ENCODE measurements around the gene MAPKAP1.

MAPKAP1 gene

GRCh38 chr9:125654121-125654520 is 52.9 kb downstream of the MAPKAP1 start:
- TF ChIP-seq TCF12 (IDR thresholded peaks at IDR 0.05; ENCODE audit: low read depth) (no peak), USF1 (IDR thresholded peaks at IDR 0.05) (no peak), NFIC (IDR thresholded peaks at IDR 0.05) (no peak), FOXM1 (IDR thresholded peaks at IDR 0.05; ENCODE audit: borderline replicate concordance, low read depth) (no peak), CEBPB (IDR thresholded peaks at IDR 0.05) (no peak), ZBTB7A (IDR thresholded peaks at IDR 0.05; ENCODE audit: low read depth) (no peak), CREB1 (IDR thresholded peaks at IDR 0.05; ENCODE audit: low read depth) (no peak), EGR1 (IDR thresholded peaks at IDR 0.05) (no peak), TAF1 (IDR thresholded peaks at IDR 0.05; ENCODE audit: low read depth) (no peak), REST (IDR thresholded peaks at IDR 0.05; ENCODE audit: low read depth) (no peak), RAD21 (IDR thresholded peaks at IDR 0.05; ENCODE audit: low read depth) (no peak)

GRCh38 chr9:125653325-125653724 is 53.7 kb downstream of the MAPKAP1 start:
- no peak for TF ChIP-seq FOXM1 (IDR thresholded peaks at IDR 0.05; ENCODE audit: borderline replicate concordance, low read depth)
- no peak for TF ChIP-seq TEAD4 (IDR thresholded peaks at IDR 0.05)
- no peak for TF ChIP-seq YY1 (IDR thresholded peaks at IDR 0.05; ENCODE audit: low read depth)
- no peak for TF ChIP-seq NFIC (IDR thresholded peaks at IDR 0.05)
- TF ChIP-seq CEBPB (IDR thresholded peaks at IDR 0.05): no peak
- no peak for TF ChIP-seq EP300 (IDR thresholded peaks at IDR 0.05; ENCODE audit: borderline replicate concordance)
- no peak for TF ChIP-seq RAD21 (IDR thresholded peaks at IDR 0.05; ENCODE audit: low read depth)
- TF ChIP-seq MAX (IDR thresholded peaks at IDR 0.05): no peak
- no peak for TF ChIP-seq CREB1 (IDR thresholded peaks at IDR 0.05; ENCODE audit: low read depth)
- TF ChIP-seq TAF1 (IDR thresholded peaks at IDR 0.05; ENCODE audit: low read depth): no peak
- TF ChIP-seq EGR1 (IDR thresholded peaks at IDR 0.05): no peak
- no peak for TF ChIP-seq TCF12 (IDR thresholded peaks at IDR 0.05; ENCODE audit: low read depth)
- no peak for TF ChIP-seq USF1 (IDR thresholded peaks at IDR 0.05)
- no peak for TF ChIP-seq REST (IDR thresholded peaks at IDR 0.05; ENCODE audit: low read depth)
- TF ChIP-seq ZBTB7A (IDR thresholded peaks at IDR 0.05; ENCODE audit: low read depth): no peak

- TF ChIP-seq CREB1 (IDR thresholded peaks at IDR 0.05; ENCODE audit: low read depth) (no peak), ZBTB7A (IDR thresholded peaks at IDR 0.05; ENCODE audit: low read depth) (no peak), REST (IDR thresholded peaks at IDR 0.05; ENCODE audit: low read depth) (no peak)
Measured at GRCh38 chr9:125652759-125653158, 54.2 kb downstream of the MAPKAP1 start.

GRCh38 chr9:125652233-125652594 is 54.8 kb downstream of the MAPKAP1 start:
- TF ChIP-seq ZBTB7A (IDR thresholded peaks at IDR 0.05; ENCODE audit: low read depth) (no peak), EGR1 (IDR thresholded peaks at IDR 0.05) (no peak), CEBPB (IDR thresholded peaks at IDR 0.05) (no peak), USF1 (IDR thresholded peaks at IDR 0.05) (no peak), CREB1 (IDR thresholded peaks at IDR 0.05; ENCODE audit: low read depth) (no peak), TEAD4 (IDR thresholded peaks at IDR 0.05) (no peak), TAF1 (IDR thresholded peaks at IDR 0.05; ENCODE audit: low read depth) (no peak), MAX (IDR thresholded peaks at IDR 0.05) (no peak), REST (IDR thresholded peaks at IDR 0.05; ENCODE audit: low read depth) (no peak), TCF12 (IDR thresholded peaks at IDR 0.05; ENCODE audit: low read depth) (no peak), NFIC (IDR thresholded peaks at IDR 0.05) (no peak), RAD21 (IDR thresholded peaks at IDR 0.05; ENCODE audit: low read depth) (no peak), YY1 (IDR thresholded peaks at IDR 0.05; ENCODE audit: low read depth) (no peak), EP300 (IDR thresholded peaks at IDR 0.05; ENCODE audit: borderline replicate concordance) (no peak)
